ENCODE results near the gene USP2. TPM values are rescaled to one million over a fixed set of nuclear protein-coding genes. Genes with fewer than 3 reads are reported as not detected.
A peak's percentile ranks its signal among the peaks of the same experiment; 100 is the strongest.

USP2 gene
- total and polyA plus RNA-seq, 2 of the 8 experiments (the other 6 are each of a cell fraction or from before 2014, with no cell fraction given): 2.2 to 6.9 TPM

DNA sequence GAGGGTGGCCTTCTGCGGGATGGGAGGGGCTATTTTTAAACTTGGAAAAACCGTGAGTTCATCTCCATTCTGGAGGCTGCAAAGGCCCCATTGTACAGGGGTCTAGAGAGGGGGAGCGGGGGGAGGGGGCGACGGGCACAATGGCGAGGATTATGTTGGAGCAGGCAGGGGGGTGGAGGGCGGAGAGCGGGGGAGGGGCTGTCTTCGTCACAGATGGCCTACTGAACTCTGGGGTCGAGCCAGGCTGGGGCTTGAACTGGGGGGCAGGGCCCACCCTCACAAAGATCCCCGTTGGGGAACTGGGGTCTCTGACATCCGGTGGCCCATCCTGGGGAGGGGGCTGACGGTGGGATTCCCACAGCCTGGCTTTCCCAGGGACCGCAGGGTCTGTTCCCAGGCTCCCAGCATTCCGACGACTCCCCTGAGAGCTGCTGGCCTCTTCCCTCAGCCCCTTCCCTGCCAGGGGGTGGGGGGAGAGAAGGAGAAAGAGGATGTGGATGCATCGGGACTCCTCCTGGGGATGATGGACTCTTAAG is 61.2 kb downstream of the USP2 start:
- no peak for FAIRE-seq
- H3K36me3 ChIP-seq (ENCODE audit: control insufficient read depth in 2 of 4, insufficient read depth in 4 of 4, low read length in 3 of 4): no peaks in the 10 kb centered on the region
- no peak overlapping the region for H3K56ac ChIP-seq (replicated peaks; ENCODE audit: insufficient read length, low read depth, low read length)
- H2BK15ac ChIP-seq (ENCODE audit: low read length): peak overlapping the region; percentile 72
- peak overlapping the region; percentile 91; the same call in 1 of the 2 replicates for H2BK5ac ChIP-seq (ENCODE audit: low read depth, low read length)
- no peak overlapping the region for H3K23ac ChIP-seq (ENCODE audit: insufficient read length)
- H3K14ac ChIP-seq (ENCODE audit: insufficient read length): no peak overlapping the region
- 0 out of 2 replicates have a peak overlapping the region, but pooled peaks have one; percentile 61 for H2BK20ac ChIP-seq (ENCODE audit: low read length)
- H3K4me3 ChIP-seq (ENCODE audit: extremely low read depth in 1 of 4, insufficient read depth in 2 of 4, low read depth in 3 of 4, low read length in 4 of 4): peak overlapping the region; percentile 39 to 68 (median 54)
- peak overlapping the region; percentile 98; the same call in 1 of the 2 replicates for H2BK12ac ChIP-seq (ENCODE audit: low read depth, low read length)
- H2AFZ ChIP-seq (ENCODE audit: low read length): no peak overlapping the region
- H3K18ac ChIP-seq (ENCODE audit: extremely low read depth, low read length): peak overlapping the region; percentile 85
- no peaks in the 10 kb centered on the region for H3K79me1 ChIP-seq (ENCODE audit: low read depth, low read length)
- POLR2A ChIA-PET (ENCODE audit: partially characterized antibody): interaction anchor here (1.0 to 5.2 kb wide), 8 partner anchors 9 to 236 kb away, joined by 3 to 29 read pairs (median 6); partner anchors contain the start of genes C1QTNF5, HMBS and RNF26
- peak in 1 of 2 experiments; percentile 72 for DNase-seq (ENCODE audit: low read depth in 1 of 2, low spot score in 2 of 2)
- no peak for TF ChIP-seq TAF1 (IDR thresholded peaks at IDR 0.05; ENCODE audit: low read depth, low read length)
- no peak for TF ChIP-seq KDM1A (IDR thresholded peaks at IDR 0.05; ENCODE audit: borderline replicate concordance, low read length)
- TF ChIP-seq RBBP5 (IDR thresholded peaks at IDR 0.05; ENCODE audit: borderline replicate concordance, low read depth, low read length): 0 out of 2 replicates have a peak, but pooled peaks have one; percentile 29
- TF ChIP-seq KDM4A (IDR thresholded peaks at IDR 0.05; ENCODE audit: low read depth, low read length, severe bottlenecking): peak; percentile 11
- TF ChIP-seq CREB1 (IDR thresholded peaks at IDR 0.05): peak; percentile 45; the same call in 1 of the 2 replicates
- H3K27me3 ChIP-seq (replicated peaks in 1 of 4; ENCODE audit: control insufficient read depth in 3 of 4, extremely low read depth in 1 of 4, insufficient read depth in 3 of 4, low read length in 3 of 4): peaks cover 5 to 34% (median 27%) of the 10 kb centered on the region in 4 experiments
- peaks cover 29% of the 10 kb centered on the region for H3K23me2 ChIP-seq (ENCODE audit: low read depth, low read length)
- H4K8ac ChIP-seq (ENCODE audit: extremely low read depth, insufficient read depth, low read length): peak overlapping the region; percentile 88
- peak overlapping the region in 2 of 4 experiments; percentile 42 to 45; a peak in 4 of 7 replicates for H3K9ac ChIP-seq (replicated peaks in 1 of 4; ENCODE audit: extremely low read depth in 1 of 4, low read depth in 3 of 4, low read length in 3 of 4)
- no peaks in the 10 kb centered on the region for H3K9me3 ChIP-seq (ENCODE audit: insufficient read depth in 2 of 2, low read depth in 1 of 2, low read length in 1 of 2)
- peak overlapping the region; percentile 83 to 97 for H3K4me2 ChIP-seq (ENCODE audit: insufficient read depth in 1 of 2, low read depth in 2 of 2, low read length in 2 of 2)
- no peaks in the 10 kb centered on the region for H3K79me2 ChIP-seq (ENCODE audit: control insufficient read depth in 1 of 2, insufficient read depth in 2 of 2, low read length in 2 of 2)
- peaks cover 2% of the 10 kb centered on the region in 2 experiments for H4K20me1 ChIP-seq (replicated peaks in 1 of 2; ENCODE audit: control insufficient read depth in 1 of 2, insufficient read depth in 2 of 2, low read length in 2 of 2)
- peak overlapping the region; percentile 3 for H2BK120ac ChIP-seq (replicated peaks; ENCODE audit: low read depth, low read length)
- CTCF ChIA-PET (ENCODE audit: partially characterized antibody): interaction anchor here (1.2 to 16.8 kb wide), 5 partner anchors 11 to 154 kb away, joined by 4 to 415 read pairs (median 55); partner anchors contain the start of genes C1QTNF5, MFRP and RNF26
- no peak overlapping the region for H3K27ac ChIP-seq (ENCODE audit: low read depth, low read length)
- H3K4me1 ChIP-seq (replicated peaks in 1 of 4; ENCODE audit: control insufficient read depth in 3 of 4, insufficient read depth in 4 of 4, low read length in 3 of 4): peaks cover 11 to 49% (median 43%) of the 10 kb centered on the region in 4 experiments
- peak overlapping the region; percentile 94 for H4K91ac ChIP-seq (replicated peaks; ENCODE audit: insufficient read length, low read length)
- no peak overlapping the region; the same call in 1 of the 2 replicates for H2AK5ac ChIP-seq (ENCODE audit: low read depth, low read length)
- no peak overlapping the region for H3K4ac ChIP-seq (replicated peaks; ENCODE audit: insufficient read length, low read depth, low read length)
- no peak overlapping the region for H4K5ac ChIP-seq (ENCODE audit: insufficient read length, low read depth, low read length)
- WGBS, 2 experiments (ENCODE audit: extremely low coverage in 1 of 2, insufficient coverage in 1 of 2, insufficient read length in 1 of 2, insufficient replicate concordance in 2 of 2, low coverage in 1 of 2, low lambda C conversion rate in 2 of 2, missing lambda C conversion rate in 1 of 2): 18% methylated on average over 6 of the region's 17 CpGs; no CpG with 5 or more reads in 1 of the 2 experiments
